H1 (cell line): Measurements from ENCODE around the gene APP. TPM values are rescaled to one million over a fixed set of nuclear protein-coding genes. Genes with fewer than 3 reads are reported as not detected.

Experiments used
- CTCF ChIA-PET: fragments of 300-600 bp; sonication (Branson Sonifier 250); formaldehyde crosslinking; loops from one replicate; lab custom pipeline; 2021; ENCODE audit not compliant: partially characterized antibody; lab: Charles Lee
- POLR2A ChIA-PET: fragments of 300-600 bp; sonication (Branson Sonifier 250); formaldehyde crosslinking; loops from one replicate; lab custom pipeline; 2021; ENCODE audit warnings: inconsistent platforms; ENCODE audit not compliant: partially characterized antibody; lab: Charles Lee
- DNase-seq, 2 experiments: peaks; one replicate each; pipeline versions ENCODE4 v3.0.0 to v3.0.0-alpha.2; 2010 to 2022; ENCODE audit warnings: low spot score in 2 of 2, low read depth in 1 of 2, mixed read lengths in 1 of 2
- FAIRE-seq: peaks from 2 replicates; lab custom pipeline; 2011; peaks lifted over from hg19 to GRCh38; lab: Jason Lieb, UNC
- H2AFZ ChIP-seq: 2 replicates; pipeline ENCODE4 v1.8.1; 2012; ENCODE audit warnings: low read length, inconsistent platforms
- H2AK5ac ChIP-seq: 2 replicates; pipeline ENCODE4 v1.6.1; 2013; ENCODE audit warnings: low read depth, low read length
- H2BK120ac ChIP-seq: replicated peaks from 2 replicates; pipeline ENCODE3; 2013; ENCODE audit warnings: low read depth, low read length, inconsistent platforms
- H2BK12ac ChIP-seq: 2 replicates; pipeline ENCODE4 v1.6.1; 2013; ENCODE audit warnings: low read depth, low read length
- H2BK15ac ChIP-seq: 2 replicates; pipeline ENCODE4 v1.6.1; 2013; ENCODE audit warnings: low read length
- H2BK20ac ChIP-seq: 2 replicates; pipeline ENCODE4 v1.6.1; 2013; ENCODE audit warnings: low read length
- H2BK5ac ChIP-seq: 2 replicates; pipeline ENCODE4 v1.6.1; 2013; ENCODE audit warnings: low read depth, low read length
- H3K14ac ChIP-seq: 2 replicates; pipeline ENCODE4 v1.6.1; 2013; ENCODE audit warnings: inconsistent platforms; ENCODE audit not compliant: insufficient read length
- H3K18ac ChIP-seq: 2 replicates; pipeline ENCODE4 v1.6.1; 2013; ENCODE audit warnings: low read length; ENCODE audit errors: extremely low read depth
- H3K23ac ChIP-seq: 2 replicates; pipeline ENCODE4 v1.6.1; 2013; ENCODE audit warnings: inconsistent platforms; ENCODE audit not compliant: insufficient read length
- H3K23me2 ChIP-seq: 2 replicates; pipeline ENCODE4 v1.6.1; 2013; ENCODE audit warnings: low read depth, low read length
- H3K27ac ChIP-seq: 2 replicates; pipeline ENCODE4 v1.6.1; 2011; ENCODE audit warnings: low read depth, low read length, inconsistent platforms
- H3K27me3 ChIP-seq, 4 experiments: replicated peaks in 1 of 4; 1 replicate in 1 of 4; 2 replicates in 3 of 4; pipeline versions ENCODE4 v1.6.1 to v1.8.1; 2011 to 2013; ENCODE audit warnings: low read length in 3 of 4, mild to moderate bottlenecking in 3 of 4, inconsistent platforms in 2 of 4, mixed read lengths in 2 of 4, moderate library complexity in 1 of 4; ENCODE audit not compliant: control insufficient read depth in 3 of 4, insufficient read depth in 3 of 4; ENCODE audit errors: extremely low read depth in 1 of 4
- H3K36me3 ChIP-seq, 4 experiments: 2 replicates each; pipeline versions ENCODE4 v1.6.1 to v1.8.1; 2011 to 2013; ENCODE audit warnings: mild to moderate bottlenecking in 4 of 4, low read length in 3 of 4, moderate library complexity in 2 of 4, control low read depth in 1 of 4, inconsistent platforms in 1 of 4; ENCODE audit not compliant: insufficient read depth in 4 of 4, control insufficient read depth in 2 of 4
- H3K4ac ChIP-seq: replicated peaks from 2 replicates; pipeline ENCODE3; 2013; ENCODE audit warnings: low read length, low read depth, mixed read lengths, inconsistent platforms; ENCODE audit not compliant: insufficient read length
- H3K4me1 ChIP-seq, 4 experiments: replicated peaks in 1 of 4; 1 replicate in 1 of 4; 2 replicates in 3 of 4; pipeline versions ENCODE4 v1.6.1 to v1.8.1; 2011 to 2013; ENCODE audit warnings: low read length in 3 of 4, inconsistent platforms in 2 of 4, mixed read lengths in 1 of 4; ENCODE audit not compliant: insufficient read depth in 4 of 4, control insufficient read depth in 3 of 4
- H3K4me2 ChIP-seq, 2 experiments: 2 replicates each; pipeline versions ENCODE4 v1.6.1 to v1.8.1; 2011 to 2013; ENCODE audit warnings: low read depth in 2 of 2, low read length in 2 of 2, control low read depth in 1 of 2, inconsistent platforms in 1 of 2, mild to moderate bottlenecking in 1 of 2; ENCODE audit not compliant: insufficient read depth in 1 of 2
- H3K4me3 ChIP-seq, 4 experiments: fragments of 200-600, 300-600 bp in 1 of 4; sonication (generic), shearing (Covaris generic), sonication (Bioruptor Twin) in 1 of 4; 2 replicates each; pipeline versions ENCODE4 v1.5.1 to v1.8.1; 2011 to 2016; ENCODE audit warnings: low read length in 4 of 4, low read depth in 3 of 4, control low read depth in 2 of 4, inconsistent platforms in 2 of 4, mild to moderate bottlenecking in 2 of 4, mixed read lengths in 1 of 4, moderate library complexity in 1 of 4; ENCODE audit not compliant: insufficient read depth in 2 of 4; ENCODE audit errors: extremely low read depth in 1 of 4
- H3K56ac ChIP-seq: replicated peaks from 2 replicates; pipeline ENCODE3; 2013; ENCODE audit warnings: low read depth, mild to moderate bottlenecking, mixed read lengths, low read length, inconsistent platforms; ENCODE audit not compliant: insufficient read length
- H3K79me1 ChIP-seq: 2 replicates; pipeline ENCODE4 v1.6.1; 2013; ENCODE audit warnings: low read depth, low read length, control low read depth
- H3K79me2 ChIP-seq, 2 experiments: 2 replicates each; pipeline versions ENCODE4 v1.6.1 to v1.8.1; 2012 to 2013; ENCODE audit warnings: low read length in 2 of 2, mild to moderate bottlenecking in 2 of 2, inconsistent platforms in 1 of 2; ENCODE audit not compliant: insufficient read depth in 2 of 2, control insufficient read depth in 1 of 2
- H3K9ac ChIP-seq, 4 experiments: replicated peaks in 1 of 4; 1 replicate in 1 of 4; 2 replicates in 3 of 4; pipeline versions ENCODE4 v1.6.1 to v1.8.1; 2011 to 2013; ENCODE audit warnings: low read depth in 3 of 4, low read length in 3 of 4, control low read depth in 2 of 4, mild to moderate bottlenecking in 2 of 4, moderate library complexity in 2 of 4, inconsistent platforms in 1 of 4; ENCODE audit errors: extremely low read depth in 1 of 4
- H3K9me3 ChIP-seq, 2 experiments: 2 replicates each; pipeline versions ENCODE4 v1.6.1 to v1.8.1; 2012 to 2013; ENCODE audit warnings: mild to moderate bottlenecking in 2 of 2, moderate library complexity in 2 of 2, control low read depth in 1 of 2, inconsistent platforms in 1 of 2, low read depth in 1 of 2, low read length in 1 of 2, mixed read lengths in 1 of 2; ENCODE audit not compliant: insufficient read depth in 2 of 2
- H4K20me1 ChIP-seq, 2 experiments: replicated peaks in 1 of 2; 2 replicates each; pipeline versions ENCODE3 to v1.8.1; 2011 to 2013; ENCODE audit warnings: inconsistent platforms in 2 of 2, low read length in 2 of 2, mild to moderate bottlenecking in 1 of 2; ENCODE audit not compliant: insufficient read depth in 2 of 2, control insufficient read depth in 1 of 2
- H4K5ac ChIP-seq: 2 replicates; pipeline ENCODE4 v1.6.1; 2013; ENCODE audit warnings: low read length, low read depth, mixed read lengths, inconsistent platforms; ENCODE audit not compliant: insufficient read length
- H4K8ac ChIP-seq: 2 replicates; pipeline ENCODE4 v1.8.0; 2013; ENCODE audit warnings: mild to moderate bottlenecking, moderate library complexity, low read length, inconsistent platforms; ENCODE audit not compliant: insufficient read depth; ENCODE audit errors: extremely low read depth
- H4K91ac ChIP-seq: replicated peaks from 2 replicates; pipeline ENCODE3; 2013; ENCODE audit warnings: low read length, mixed read lengths, inconsistent platforms; ENCODE audit not compliant: insufficient read length
- BACH1 ChIP-seq: IDR thresholded peaks from 2 replicates; pipeline ENCODE4 v1.6.1; 2012; ENCODE audit warnings: low read length, improper control_type of control experiment
- EZH2 ChIP-seq: fragments of 200-600 bp; sonication (generic); IDR thresholded peaks from 2 replicates; pipeline ENCODE4 v1.7.1; 2012; ENCODE audit warnings: low read depth, mild to moderate bottlenecking, moderate library complexity, low read length, inconsistent platforms; ENCODE audit not compliant: severe bottlenecking
- POLR2AphosphoS5 ChIP-seq: IDR thresholded peaks from 2 replicates; pipeline ENCODE4 v1.6.1; 2011; ENCODE audit warnings: low read depth, low read length
- RAD21 ChIP-seq, 2 experiments: IDR thresholded peaks in 1 of 2; conservative IDR thresholded peaks in 1 of 2; 2 replicates each; pipeline ENCODE4 v1.6.1; 2011; ENCODE audit warnings: low read depth in 2 of 2, low read length in 2 of 2, improper control_type of control experiment in 1 of 2, inconsistent platforms in 1 of 2, mild to moderate bottlenecking in 1 of 2, moderate library complexity in 1 of 2
- RXRA ChIP-seq: IDR thresholded peaks from 2 replicates; pipeline ENCODE4 v1.6.1; 2011; ENCODE audit warnings: low read depth, mild to moderate bottlenecking, low read length, moderate library complexity; ENCODE audit not compliant: insufficient read depth
- SP2 ChIP-seq: IDR thresholded peaks from 2 replicates; pipeline ENCODE4 v1.6.1; 2012; ENCODE audit warnings: mild to moderate bottlenecking, low read length, inconsistent platforms
- SP4 ChIP-seq: IDR thresholded peaks from 2 replicates; pipeline ENCODE4 v1.6.1; 2012; ENCODE audit warnings: low read length, inconsistent platforms
- SUZ12 ChIP-seq: fragments of 200-600 bp; sonication (generic); IDR thresholded peaks from 2 replicates; pipeline ENCODE4 v1.6.1; 2012; ENCODE audit warnings: mild to moderate bottlenecking, inconsistent platforms, low read length, moderate library complexity, mixed read lengths
- WGBS, 2 experiments: shearing (Covaris generic) in 1 of 2; methylation state at CpG; one replicate each; pipeline versions ENCODE4 v1.1.6 to v1.1.7; 2013 to 2015; ENCODE audit warnings: low lambda C conversion rate in 2 of 2, mixed read lengths in 2 of 2, inconsistent platforms in 1 of 2, low coverage in 1 of 2, missing lambda C conversion rate in 1 of 2; ENCODE audit not compliant: insufficient replicate concordance in 2 of 2, insufficient coverage in 1 of 2, insufficient read length in 1 of 2; ENCODE audit errors: extremely low coverage in 1 of 2, missing lambda C conversion rate in 1 of 2; 5-methylcytosine and 5-hydroxymethylcytosine counted together
- polyA plus RNA-seq, 7 experiments: library from polyadenylated mRNA; depleted of rRNA in 3 of 7; stranded (reverse) in 5 of 7; unstranded in 2 of 7; fragments of >200 nt in 5 of 7; fragments of 200-250 nt in 2 of 7; gene quantifications; 1 replicate in 5 of 7; 2 replicates in 1 of 7; 4 replicates in 1 of 7; pipeline versions ENCODE4 v1.2.1 to v1.2.3, GENCODE V29; 2011 to 2013; ENCODE audit warnings: missing spikeins in 2 of 7, mixed read lengths in 2 of 7
- total RNA-seq: library from RNA; stranded (reverse); fragmentation: NEBNext Ultra II Directional; extraction: Animal tissue kit (Norgen Biotek cat#: 25700); gene quantifications from 2 replicates; pipeline ENCODE4 v1.2.1, GENCODE V29; 2021
- TF ChIP-seq, protein P1 (sequence below), 3 experiments: IDR thresholded peaks; 1 replicate in 2 of 3; 2 replicates in 1 of 3; pipeline versions ENCODE4 v1.5.1 to v1.6.1; 2011; ENCODE audit warnings: low read length in 3 of 3, mild to moderate bottlenecking in 3 of 3, inconsistent platforms in 2 of 3, low read depth in 1 of 3, moderate library complexity in 1 of 3; ENCODE audit not compliant: insufficient read depth in 1 of 3; ENCODE audit errors: control extremely low read depth in 1 of 3

The APP gene
- total and polyA plus RNA-seq, 2 of the 8 experiments (the other 6 are each of a cell fraction or from before 2014, with no cell fraction given): 375 to 551 TPM

GRCh38 chr21:25870084-25870483, 300.5 kb downstream of the APP start:
- Histone ChIP-seq H4K20me1 (no peaks in the 10 kb centered on the region), H3K23me2 (no peaks in the 10 kb centered on the region), H3K9me3 (no peaks in the 10 kb centered on the region), H4K91ac (no peak overlapping the region), H3K56ac (no peak overlapping the region), H2BK15ac (no peak overlapping the region), H3K79me1 (no peaks in the 10 kb centered on the region), H2AK5ac (no peak overlapping the region), H2BK20ac (no peak overlapping the region), H3K36me3 (no peaks in the 10 kb centered on the region), H3K18ac (no peak overlapping the region), H4K8ac (no peak overlapping the region), H3K27ac (no peak overlapping the region), H2AFZ (no peak overlapping the region), H3K23ac (no peak overlapping the region), H3K4ac (no peak overlapping the region), H4K5ac (no peak overlapping the region), H3K4me2 (no peak overlapping the region), H2BK12ac (no peak overlapping the region), H3K14ac (no peak overlapping the region), H3K79me2 (no peaks in the 10 kb centered on the region), H2BK5ac (no peak overlapping the region), H3K4me1 (peaks cover 0 to 2% (median 0%) of the 10 kb centered on the region in 4 experiments; a peak in 3 of 7 replicates), H3K27me3 (no peaks in the 10 kb centered on the region), H3K4me3 (no peak overlapping the region), H3K9ac (no peak overlapping the region), H2BK120ac (no peak overlapping the region)
- TF ChIP-seq SP2 (no peak), RAD21 (IDR thresholded peaks at IDR 0.05 in 1 of 2, conservative IDR thresholded peaks at IDR 0.05 in 1 of 2; ENCODE audit: low read depth in 2 of 2, low read length in 2 of 2) (no peak), BACH1 (no peak), RXRA (no peak), EZH2 (no peak), SP4 (no peak), POLR2AphosphoS5 (no peak), SUZ12 (no peak)
- TF ChIP-seq, protein P1, sequence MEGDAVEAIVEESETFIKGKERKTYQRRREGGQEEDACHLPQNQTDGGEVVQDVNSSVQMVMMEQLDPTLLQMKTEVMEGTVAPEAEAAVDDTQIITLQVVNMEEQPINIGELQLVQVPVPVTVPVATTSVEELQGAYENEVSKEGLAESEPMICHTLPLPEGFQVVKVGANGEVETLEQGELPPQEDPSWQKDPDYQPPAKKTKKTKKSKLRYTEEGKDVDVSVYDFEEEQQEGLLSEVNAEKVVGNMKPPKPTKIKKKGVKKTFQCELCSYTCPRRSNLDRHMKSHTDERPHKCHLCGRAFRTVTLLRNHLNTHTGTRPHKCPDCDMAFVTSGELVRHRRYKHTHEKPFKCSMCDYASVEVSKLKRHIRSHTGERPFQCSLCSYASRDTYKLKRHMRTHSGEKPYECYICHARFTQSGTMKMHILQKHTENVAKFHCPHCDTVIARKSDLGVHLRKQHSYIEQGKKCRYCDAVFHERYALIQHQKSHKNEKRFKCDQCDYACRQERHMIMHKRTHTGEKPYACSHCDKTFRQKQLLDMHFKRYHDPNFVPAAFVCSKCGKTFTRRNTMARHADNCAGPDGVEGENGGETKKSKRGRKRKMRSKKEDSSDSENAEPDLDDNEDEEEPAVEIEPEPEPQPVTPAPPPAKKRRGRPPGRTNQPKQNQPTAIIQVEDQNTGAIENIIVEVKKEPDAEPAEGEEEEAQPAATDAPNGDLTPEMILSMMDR (IDR thresholded peaks at IDR 0.05; ENCODE audit: control extremely low read depth in 1 of 3, insufficient read depth in 1 of 3, low read depth in 1 of 3, low read length in 3 of 3): no peak
- CTCF ChIA-PET: interaction anchor here (1.5 kb wide), 1 partner anchor 12 kb away, joined by 3 read pairs; no protein-coding TSS in a partner anchor
- POLR2A ChIA-PET: interaction anchor here (0.6 kb wide), 1 partner anchor 85 kb away, joined by 3 read pairs; no protein-coding TSS in a partner anchor
- DNase-seq (no peak), FAIRE-seq (no peak)
- 73% methylated on average over 4 of the region's 4 CpGs; no CpG with 5 or more reads in 1 of the 2 experiments for WGBS, 2 experiments
